HepG2 (cell line): ENCODE data around the gene CLEC16A. TPM values are rescaled to one million over a fixed set of nuclear protein-coding genes. Genes with fewer than 3 reads are reported as not detected.

ENCODE experiments used
- ATAC-seq: fragments of 200-7000 bp; cut with Tn5 transposase; 3 replicates; pipeline ENCODE4 v1.9.1; 2020; ENCODE audit warnings: mild to moderate bottlenecking, moderate library complexity
- BruUV-seq: library from RNA; stranded (reverse); fragments of 400-500 nt; replicated peaks from 2 replicates; lab custom pipeline; 2021; lab: Mats Ljungman, UMichigan
- CTCF ChIA-PET: fragments of 300-600 bp; formaldehyde crosslinking; extraction: SDS; loops from one replicate; lab custom pipeline; 2021; ENCODE audit warnings: low total read pairs, inconsistent platforms, low intra/inter-chr PET ratio; lab: Yijun Ruan, JAX
- POLR2A ChIA-PET: fragments of 350-600 bp; sonication (Branson Sonifier 250); formaldehyde crosslinking; loops from one replicate; lab custom pipeline; 2020; ENCODE audit warnings: antibody characterized with exemption, inconsistent platforms; lab: Yijun Ruan, JAX
- DNase-seq: peaks from one replicate; pipeline ENCODE4 v3.0.0-alpha.2; 2015; ENCODE audit warnings: low spot score
- FAIRE-seq: peaks from 3 replicates; lab custom pipeline; 2011; peaks lifted over from hg19 to GRCh38; lab: Jason Lieb, UNC
- H2AFZ ChIP-seq: one replicate; pipeline ENCODE4 v1.6.1; 2011; ENCODE audit warnings: low read length, inconsistent platforms
- H3K27ac ChIP-seq: fragments of 300-600 bp; 3 replicates; pipeline ENCODE4 v1.8.0; 2011; ENCODE audit warnings: mixed run types, mild to moderate bottlenecking, mixed read lengths, low read length, inconsistent platforms; ENCODE audit not compliant: insufficient read depth; ENCODE audit errors: extremely low read length
- H3K27me3 ChIP-seq, 2 experiments: fragments of 200-600 bp in 1 of 2; 2 replicates in 1 of 2; 3 replicates in 1 of 2; pipeline versions ENCODE4 v1.6.0 to v1.8.0; 2011; ENCODE audit warnings: low read length in 2 of 2, mild to moderate bottlenecking in 2 of 2, moderate library complexity in 2 of 2, inconsistent platforms in 1 of 2; ENCODE audit not compliant: insufficient read depth in 2 of 2, control insufficient read depth in 1 of 2
- H3K36me3 ChIP-seq, 2 experiments: fragments of 200-600 bp in 1 of 2; replicated peaks in 1 of 2; 2 replicates in 1 of 2; 3 replicates in 1 of 2; pipeline versions ENCODE4 v1.5.1 to v1.8.0; 2011; ENCODE audit warnings: low read length in 2 of 2, inconsistent platforms in 1 of 2; ENCODE audit not compliant: insufficient read depth in 2 of 2, control insufficient read depth in 1 of 2
- H3K4me1 ChIP-seq: 2 replicates; pipeline ENCODE4 v1.5.1; 2012; ENCODE audit warnings: low read length, inconsistent platforms; ENCODE audit not compliant: insufficient read depth
- H3K4me2 ChIP-seq: 2 replicates; pipeline ENCODE4 v1.6.0; 2011; ENCODE audit warnings: low read depth, low read length, inconsistent platforms
- H3K4me3 ChIP-seq, 3 experiments: fragments of 200-600 bp in 1 of 3; sonication (generic), shearing (Covaris generic) in 1 of 3; replicated peaks in 1 of 3; 2 replicates each; pipeline ENCODE4 v1.5.1; 2011 to 2016; ENCODE audit warnings: low read length in 3 of 3, inconsistent platforms in 2 of 3, low read depth in 2 of 3, mild to moderate bottlenecking in 2 of 3, control low read depth in 1 of 3, mixed read lengths in 1 of 3; ENCODE audit not compliant: insufficient read depth in 1 of 3
- H3K79me2 ChIP-seq: one replicate; pipeline ENCODE4 v1.6.1; 2011; ENCODE audit warnings: low read length, inconsistent platforms; ENCODE audit not compliant: insufficient read depth
- H3K9ac ChIP-seq: 2 replicates; pipeline ENCODE4 v1.6.0; 2011; ENCODE audit warnings: mild to moderate bottlenecking, low read depth, low read length, inconsistent platforms; ENCODE audit not compliant: insufficient read depth
- H3K9me3 ChIP-seq: 2 replicates; pipeline ENCODE4 v1.5.1; 2012; ENCODE audit warnings: mild to moderate bottlenecking, low read length
- H4K20me1 ChIP-seq: 2 replicates; pipeline ENCODE4 v1.6.0; 2011; ENCODE audit warnings: inconsistent platforms, mild to moderate bottlenecking, low read length, moderate library complexity; ENCODE audit not compliant: insufficient read depth
- AGO2 ChIP-seq: fragments of 200-400 bp; formaldehyde crosslinking; optimal IDR thresholded peaks from 2 replicates; pipeline ENCODE3; 2017; ENCODE audit warnings: mild to moderate bottlenecking, low read depth, low read length, moderate library complexity
- MAFK ChIP-seq, 2 experiments: IDR thresholded peaks in 1 of 2; conservative IDR thresholded peaks in 1 of 2; 2 replicates each; pipeline ENCODE4 v1.6.1; 2011; ENCODE audit warnings: improper control_type of control experiment in 2 of 2, low read length in 2 of 2
- TRAFD1 ChIP-seq: sonication (generic); formaldehyde crosslinking; IDR thresholded peaks from 2 replicates; pipeline ENCODE4 v1.5.1; 2020; ENCODE audit warnings: missing genetic modification reagents, mild to moderate bottlenecking, borderline replicate concordance
- WGBS: methylation state at CpG from one replicate; pipeline ENCODE4 v1.1.6; 2017; ENCODE audit warnings: low lambda C conversion rate; 5-methylcytosine and 5-hydroxymethylcytosine counted together
- in situ Hi-C: cut with HindIII; loops from 2 replicates; pipeline ENCODE4 v1.10.0; 2017; ENCODE audit warnings: low pct_unique_long_range_greater_than_20kb; ENCODE audit not compliant: extremely low pct_ligation_motif_present
- intact Hi-C: fragments of 100-400 bp; cut with micrococcal nuclease; formaldehyde crosslinking; loops from one replicate; pipeline ENCODE4 v1.10.0; 2022; ENCODE audit not compliant: unreplicated experiment
- polyA plus RNA-seq, 8 experiments: library from polyadenylated mRNA; depleted of rRNA in 3 of 8; stranded (reverse) in 7 of 8; unstranded in 1 of 8; fragments of >200 nt; fragmentation: Illumina TruSeq in 4 of 8; extraction: Trizol in 4 of 8; gene quantifications; 2 replicates each; pipeline versions ENCODE4 v1.2.1 to v1.2.3, GENCODE V29; 2011 to 2016; ENCODE audit warnings: low read depth in 4 of 8, missing spikeins in 1 of 8, mixed read lengths in 1 of 8; ENCODE audit not compliant: insufficient read depth in 1 of 8
- total RNA-seq, 5 experiments: library from RNA; depleted of rRNA; stranded (reverse); fragments of >200 nt; fragmentation: Illumina TruSeq; extraction: Trizol; gene quantifications; 2 replicates each; pipeline ENCODE4 v1.2.3, GENCODE V29; 2016; ENCODE audit warnings: low read depth in 1 of 5

CLEC16A gene
- total and polyA plus RNA-seq, 2 of the 13 experiments (the other 11 are each of a cell fraction or from before 2014, with no cell fraction given), result 8.5 to 10.3 TPM

- no peak for TF ChIP-seq TRAFD1
- TF ChIP-seq, all 625 proteins: peak for 0
These were observed 174.1 kb downstream of the CLEC16A start (continued) for GRCh38 chr16:11118479-11118878.

GRCh38 chr16:11121083-11121608 lies 176.8 kb downstream of the CLEC16A start:
- Histone ChIP-seq H3K4me1 (no peaks in the 10 kb centered on the region), H3K9ac (no peak overlapping the region), H3K27ac (no peak overlapping the region), H3K4me2 (no peak overlapping the region), H3K79me2 (no peaks in the 10 kb centered on the region), H3K4me3 (no peak overlapping the region), H3K9me3 (no peaks in the 10 kb centered on the region), H4K20me1 (no peaks in the 10 kb centered on the region)
- ChIA-PET CTCF (no interaction called here), POLR2A (no interaction called here)
- no peak for DNase-seq
- FAIRE-seq, result no peak
- no peak for TF ChIP-seq AGO2
- TF ChIP-seq MAFK (conservative IDR thresholded peaks at IDR 0.05 in 1 of 2, IDR thresholded peaks at IDR 0.05 in 1 of 2; ENCODE audit: low read length in 2 of 2), result peak; percentile 40 to 60; a peak in 3 of 4 replicates
- TF ChIP-seq, all 625 proteins: peak for 1
- Histone ChIP-seq H2AFZ (no peak overlapping the region), H3K27me3 (no peaks in the 10 kb centered on the region), H3K36me3 (peaks cover 7 to 18% of the 10 kb centered on the region in 2 experiments)
- no TSS peak for BruUV-seq
- intact Hi-C loops (no loop called here), in situ Hi-C loops (no loop called here)
- ATAC-seq, result no peak
- 94% methylated on average over 8 of the region's 8 CpGs for whole genome bisulfite sequencing
